GM21526 (cell line): ENCODE data around the gene DNAH3.
A peak's percentile ranks its signal among the peaks of the same experiment; 100 is the strongest.

ENCODE experiments used
- ATAC-seq: cut with Tn5 transposase; IDR thresholded peaks from one replicate; pipeline ENCODE4 v1.9.1; 2021; ENCODE audit warnings: moderate library complexity; ENCODE audit not compliant: unreplicated experiment, low FRiP score

The DNAH3 gene

GRCh38 chr16:20916942-20917341, 233.7 kb downstream of the DNAH3 start:
- no peak for ATAC-seq

- no peak for ATAC-seq
These were observed 234.4 kb downstream of the DNAH3 start for GRCh38 chr16:20916289-20916688.

DNA sequence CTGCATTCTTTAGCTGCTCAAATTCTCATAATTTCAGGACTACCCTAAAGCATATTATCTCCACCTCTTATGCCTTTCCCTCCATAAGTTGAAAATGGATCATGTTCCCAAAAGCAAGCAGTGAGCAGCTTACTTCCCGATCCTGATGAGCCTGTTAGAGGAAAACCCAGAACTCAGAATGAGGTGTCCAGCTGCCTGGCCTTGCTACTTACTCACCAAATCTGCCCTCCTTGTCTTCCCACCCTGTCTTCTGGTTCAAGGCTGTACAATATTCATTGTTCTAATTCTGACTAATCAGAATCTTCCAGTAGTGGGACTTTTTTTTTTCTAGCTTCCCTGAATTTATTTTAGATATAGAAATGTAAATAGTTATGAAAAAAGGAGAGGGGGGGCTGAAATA, 239.3 kb downstream of the DNAH3 start:
- no peak for ATAC-seq

- no peak for ATAC-seq
These were observed 239.8 kb downstream of the DNAH3 start for GRCh38 chr16:20910781-20911321.

- ATAC-seq = no peak
These were observed 244.0 kb downstream of the DNAH3 start for GRCh38 chr16:20906341-20907255.

GRCh38 chr16:20905576-20905975, 245.1 kb downstream of the DNAH3 start:
- ATAC-seq = no peak

DNA sequence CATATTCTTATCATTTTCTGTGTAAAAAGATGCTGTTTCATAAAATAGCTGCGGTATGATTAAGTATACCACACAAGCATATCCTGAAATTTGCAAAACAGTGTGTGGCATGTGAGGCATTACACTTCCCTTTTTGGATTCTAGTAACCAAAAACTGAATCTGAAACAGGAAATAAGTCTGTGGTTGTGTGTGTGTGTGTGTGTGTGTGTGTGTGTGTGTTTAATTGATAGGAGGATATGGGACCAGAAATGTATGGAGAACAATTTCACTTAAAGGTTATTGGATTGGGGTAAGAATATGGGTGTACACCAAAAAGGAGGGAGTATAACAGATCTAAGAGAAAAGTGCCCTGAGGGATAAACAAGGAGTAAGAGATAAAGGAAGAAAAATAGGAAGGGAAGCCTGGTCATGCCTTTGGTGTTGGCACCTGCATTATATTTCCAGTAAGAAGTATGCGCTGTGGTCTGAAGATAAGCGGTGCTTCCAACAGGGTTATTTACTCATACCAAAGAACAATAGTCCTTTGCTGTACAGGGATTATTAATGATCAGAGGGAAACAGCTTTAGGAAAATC, 246.1 kb downstream of the DNAH3 start:
- no peak for ATAC-seq

- ATAC-seq = no peak
These were observed 246.6 kb downstream of the DNAH3 start for GRCh38 chr16:20903899-20904506.

GRCh38 chr16:20903116-20903898, 247.3 kb downstream of the DNAH3 start:
- ATAC-seq = no peak

DNA sequence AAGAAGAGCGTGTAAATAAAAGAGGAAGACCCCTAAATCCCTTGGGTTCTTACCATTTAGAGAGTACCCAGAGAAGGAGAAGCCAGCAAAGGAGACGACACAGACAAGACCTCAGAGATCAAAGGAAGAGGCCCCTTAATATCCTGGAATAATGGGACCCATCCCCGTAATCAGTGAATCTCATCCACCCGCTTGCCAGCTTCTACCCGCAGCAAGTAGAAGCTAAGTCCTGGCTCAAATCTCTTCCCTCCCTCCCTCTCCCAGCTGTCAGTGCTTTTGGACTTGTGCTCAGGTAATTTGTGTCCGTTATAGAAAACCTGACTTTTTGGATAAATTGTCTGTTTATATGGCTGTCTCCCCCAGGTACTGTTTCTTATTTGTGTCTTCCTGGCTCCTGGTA, 248.2 kb downstream of the DNAH3 start:
- no peak for ATAC-seq

DNA sequence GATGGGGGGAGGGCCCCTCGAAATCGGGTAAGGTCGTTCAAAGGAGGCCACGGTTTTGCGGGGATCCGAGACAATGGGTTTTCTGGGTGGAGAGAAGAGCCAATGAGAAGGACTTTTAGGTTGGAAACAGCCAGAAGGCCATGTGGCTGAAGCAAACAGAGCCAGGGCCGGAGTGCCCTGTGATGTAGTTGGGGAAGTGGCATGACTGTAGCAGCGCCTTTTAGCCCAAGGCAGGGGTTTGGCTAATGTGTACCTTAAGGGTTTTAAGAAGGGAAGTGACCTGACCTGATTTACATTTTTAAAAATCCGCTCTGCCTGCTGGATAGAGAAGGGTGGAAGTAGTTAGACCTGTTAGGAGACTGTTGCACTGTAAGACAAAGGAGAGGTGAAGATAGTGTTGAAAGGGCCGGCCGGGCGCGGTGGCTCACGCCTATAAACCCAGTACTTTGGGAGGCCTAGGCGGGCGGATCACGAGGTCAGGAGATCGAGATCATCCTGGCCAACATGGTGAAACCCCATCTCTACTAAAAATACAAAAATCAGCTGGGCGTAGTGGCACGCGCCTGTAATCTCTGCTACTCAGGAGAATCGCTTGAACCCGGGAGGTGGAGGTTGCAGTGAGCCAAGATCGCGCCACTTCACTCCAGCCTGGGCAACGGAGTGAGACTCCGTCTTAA, 249.1 kb downstream of the DNAH3 start:
- ATAC-seq = no peak

- ATAC-seq = no peak
These were observed 249.6 kb downstream of the DNAH3 start for GRCh38 chr16:20901068-20901435.

DNA sequence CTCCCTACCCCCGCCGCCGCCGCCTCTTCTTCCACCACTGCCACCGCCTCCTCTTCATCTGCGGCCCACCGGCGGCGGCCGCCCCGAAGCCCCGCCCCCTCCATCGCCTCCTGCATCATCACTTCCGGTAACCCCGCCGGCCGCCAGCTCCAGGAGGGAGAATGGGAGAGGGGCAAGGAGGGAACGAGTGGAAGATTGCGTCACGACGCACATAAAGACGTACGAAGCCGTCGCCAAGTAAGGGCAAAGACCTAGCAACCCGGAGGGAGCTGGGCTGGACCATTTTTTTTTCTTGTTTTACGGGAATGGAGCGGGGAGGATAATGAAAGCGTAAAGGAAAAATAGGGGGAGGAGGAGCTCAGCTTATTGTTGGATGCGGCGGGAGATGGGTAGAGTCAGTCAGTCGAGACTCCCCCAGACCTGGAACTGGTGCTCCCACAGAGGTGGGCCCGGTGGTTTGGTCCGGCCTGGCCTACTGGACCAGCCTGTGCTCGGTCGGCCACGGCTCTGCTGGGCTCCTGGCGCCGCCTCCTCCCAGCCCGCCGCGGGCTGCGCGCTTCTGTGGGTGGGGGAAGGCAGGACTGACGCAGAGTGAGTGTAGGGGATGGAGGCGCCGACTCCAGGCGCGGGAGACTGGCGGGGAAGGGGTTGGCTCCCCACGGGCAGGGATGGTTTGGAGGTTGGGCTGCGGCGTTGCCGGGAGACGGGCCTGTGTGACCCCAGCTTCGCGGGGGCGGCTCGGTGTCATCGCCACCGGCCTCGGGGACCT, 250.2 kb downstream of the DNAH3 start, which contains the start of the genes DCUN1D3 and LYRM1:
TSS of gene DCUN1D3 (minus strand) at position 60 of the 769 bp plus-strand sequence. CDS start 37,820 bp downstream, outside the sequence.
TSS of gene LYRM1 (plus strand) at position 473 of the 769 bp plus-strand sequence. CDS start 14,785 bp downstream, outside the sequence.
- ATAC-seq = peak; percentile 67

DNA sequence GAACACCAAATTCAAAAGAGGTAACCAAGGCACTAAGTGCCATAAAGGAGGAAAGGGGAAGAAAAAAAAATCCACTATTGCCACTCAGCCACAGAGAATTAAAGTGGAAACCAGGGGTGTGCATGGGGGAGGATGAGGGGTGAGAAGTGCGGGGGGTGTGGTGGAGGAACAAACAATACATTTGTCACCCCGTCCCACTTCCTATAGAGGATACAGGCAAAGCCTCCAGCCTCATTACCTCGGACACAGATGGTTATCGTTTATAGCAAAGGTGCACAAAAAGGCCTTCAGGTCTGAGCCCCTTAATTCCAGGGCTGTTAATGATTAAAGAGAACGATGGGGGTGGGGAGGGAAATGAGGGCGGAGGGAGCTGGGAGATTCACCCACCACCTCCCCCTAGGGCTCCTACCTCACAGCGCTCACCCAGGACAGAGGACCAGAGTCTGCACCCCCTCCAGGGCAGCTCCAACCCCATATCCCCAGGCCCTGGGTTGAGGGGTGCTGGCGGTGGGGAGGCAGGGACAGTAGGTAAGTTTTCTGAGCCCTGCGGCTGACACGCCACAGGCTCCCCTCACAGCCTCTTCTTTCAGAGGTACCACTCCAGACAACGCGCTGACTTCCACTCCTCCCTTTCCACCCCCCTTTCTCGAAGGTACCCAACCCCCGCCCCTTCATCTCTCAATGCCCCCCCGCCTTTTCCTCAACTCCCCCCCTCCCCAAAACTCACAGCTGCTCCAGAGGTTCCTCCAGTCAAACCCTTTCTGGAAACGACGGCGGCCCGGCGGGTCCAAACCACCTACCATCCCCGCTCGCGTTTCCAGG, 251.0 kb downstream of the DNAH3 start:
- no peak for ATAC-seq

DNA sequence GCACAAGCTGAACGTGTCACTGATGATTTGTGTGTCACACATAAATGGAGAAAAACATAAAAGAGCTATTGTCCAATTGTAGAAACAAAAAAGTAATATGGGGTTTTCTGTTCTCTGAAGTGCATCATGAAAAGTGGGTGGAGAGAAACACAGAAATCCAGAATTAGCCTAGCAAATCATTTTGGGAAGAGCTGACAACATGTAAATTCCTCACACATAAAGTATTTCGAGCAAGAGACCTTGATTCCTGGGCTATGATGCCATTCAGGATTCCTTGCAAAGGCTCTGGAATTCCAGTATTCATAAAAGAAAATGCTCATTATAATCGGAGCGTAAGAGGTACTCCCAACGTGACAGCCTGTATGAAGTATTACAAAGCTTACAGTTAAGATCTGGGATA, 251.6 kb downstream of the DNAH3 start:
- no peak for ATAC-seq

DNA sequence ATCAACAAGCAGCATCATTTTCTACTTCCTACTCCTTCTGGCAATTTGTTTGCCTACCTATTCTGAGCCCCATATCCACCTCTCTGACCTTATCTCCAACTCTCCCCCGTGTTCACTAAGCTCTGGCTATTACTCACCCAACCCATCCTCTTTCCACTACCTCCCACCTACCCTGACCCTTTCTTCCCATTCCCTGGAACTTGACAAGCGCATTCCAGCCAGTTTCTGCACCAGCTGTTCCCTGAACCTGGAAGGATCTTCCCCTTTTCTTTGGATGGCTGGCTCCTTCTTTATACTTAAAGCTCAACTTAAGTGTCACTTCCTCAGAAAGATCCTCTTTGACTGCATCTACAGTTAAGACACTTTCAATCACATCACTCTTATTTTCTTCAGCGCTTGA, 252.7 kb downstream of the DNAH3 start:
- no peak for ATAC-seq

DNA sequence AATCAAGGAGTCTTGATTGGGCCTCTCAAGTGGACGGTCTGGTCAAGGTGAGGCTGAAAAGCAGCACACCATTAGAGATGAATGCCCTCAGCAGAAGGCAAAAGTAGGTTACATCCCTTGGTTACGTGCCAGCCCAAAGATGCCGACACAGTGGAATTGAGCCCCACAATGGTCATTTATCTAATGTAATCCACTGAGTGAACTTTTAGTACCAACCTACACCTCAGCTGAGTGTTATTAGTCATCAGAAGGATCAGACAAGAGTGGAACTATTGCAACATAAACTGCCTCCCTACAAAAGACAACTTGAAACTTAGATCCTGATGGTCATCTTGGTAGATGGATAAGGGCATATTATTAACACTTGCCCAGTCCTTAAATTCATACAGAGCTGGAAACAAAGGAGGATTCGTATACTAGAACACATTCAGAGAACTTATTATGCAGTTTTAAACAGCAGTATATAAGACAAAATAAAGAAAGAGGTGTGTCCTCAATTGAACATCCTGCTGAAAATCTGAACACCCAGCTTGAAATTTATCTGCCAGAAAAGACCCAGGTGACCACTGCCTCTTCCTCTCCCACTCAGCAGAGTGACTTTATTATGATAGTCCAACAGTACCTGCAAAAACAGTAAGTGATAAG, 253.3 kb downstream of the DNAH3 start:
- ATAC-seq = no peak

DNA sequence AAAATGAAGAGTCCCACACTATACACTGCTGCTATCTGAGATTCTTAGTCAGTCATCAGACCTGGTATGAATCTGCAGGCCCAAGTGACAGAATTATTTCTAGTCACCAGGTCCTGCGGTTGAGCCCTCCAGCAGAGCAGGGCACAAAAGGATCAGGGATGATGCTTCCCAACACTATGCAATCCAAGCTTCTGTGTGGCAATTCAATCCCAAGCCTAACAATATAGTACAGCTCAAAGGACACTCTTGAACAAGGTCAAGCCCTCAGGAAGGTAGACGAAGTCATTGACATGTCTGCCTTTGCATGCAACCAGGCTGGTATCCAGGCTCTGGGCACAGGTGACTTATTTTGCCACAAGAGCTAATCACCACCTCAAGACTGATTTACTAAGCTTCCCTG, 256.3 kb downstream of the DNAH3 start:
- no peak for ATAC-seq
